Islet of Langerhans (tissue), 1 donor: ENCODE data around the gene PLCXD3.
"Not testable (repeated sequence)": the region's sequence is repeated elsewhere in the genome, so short reads cannot be mapped to it uniquely, and the experiment has no call there.

Experiments used
- FAIRE-seq: peaks from one replicate; lab custom pipeline; 2011; peaks lifted over from hg19 to GRCh38; lab: Jason Lieb, UNC

The PLCXD3 gene

DNA sequence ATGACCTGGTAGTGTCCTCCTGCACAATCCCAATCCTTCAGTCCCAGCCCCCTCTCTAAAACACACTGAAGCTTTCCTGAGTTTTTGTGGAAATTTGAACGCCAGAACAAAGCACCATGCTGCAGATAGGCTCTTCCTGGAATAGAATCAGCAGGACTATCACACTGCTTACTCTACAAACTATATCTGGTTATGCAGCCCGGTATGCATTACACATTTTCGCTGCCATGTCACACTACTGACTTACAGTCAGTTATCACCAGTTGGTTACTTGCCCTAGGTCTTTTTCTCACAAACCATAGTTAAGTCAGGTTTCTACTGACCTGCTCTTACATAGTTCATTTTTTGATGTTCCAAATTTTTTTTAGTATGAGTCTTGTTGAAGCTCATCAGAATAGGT lies 24.9 kb downstream of the PLCXD3 start:
- no peak for FAIRE-seq

DNA sequence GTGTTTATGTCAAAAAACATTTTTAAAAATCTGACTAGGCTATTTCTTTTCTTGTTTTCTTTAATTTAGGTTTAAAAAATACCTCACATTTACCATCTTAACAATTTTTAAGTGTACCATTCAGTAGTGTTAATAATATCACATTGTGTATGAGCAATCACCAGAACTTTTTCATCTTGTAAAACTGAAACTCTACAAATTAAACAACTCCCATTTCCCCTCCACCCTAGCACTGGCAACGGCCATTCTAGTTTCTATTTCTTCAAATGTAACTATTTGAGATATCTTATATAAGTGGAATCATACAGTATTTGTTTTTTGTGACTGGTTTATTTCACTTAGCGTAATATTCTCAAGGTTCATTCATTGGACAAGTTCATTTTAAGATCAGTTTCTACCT lies 27.7 kb downstream of the PLCXD3 start:
- FAIRE-seq, result no peak

DNA sequence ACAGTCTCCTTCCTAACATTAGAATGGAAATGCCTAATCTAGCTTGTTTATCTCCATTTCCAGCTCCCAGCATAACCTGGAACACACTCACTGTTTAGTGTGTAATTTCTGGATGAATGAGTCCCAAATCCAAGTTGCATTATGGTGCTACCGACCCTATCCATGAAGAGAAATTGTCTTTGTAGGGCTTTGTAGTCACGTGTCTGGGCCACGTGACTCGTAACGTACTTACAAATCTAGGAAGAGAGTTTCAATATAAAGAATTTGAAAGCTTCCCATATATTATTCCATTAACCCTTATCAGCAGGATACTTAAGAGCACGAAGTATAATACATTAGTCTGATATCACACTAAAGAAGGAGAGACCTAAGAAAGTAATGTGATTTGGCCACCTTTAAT lies 28.2 kb downstream of the PLCXD3 start:
- no peak for FAIRE-seq

DNA sequence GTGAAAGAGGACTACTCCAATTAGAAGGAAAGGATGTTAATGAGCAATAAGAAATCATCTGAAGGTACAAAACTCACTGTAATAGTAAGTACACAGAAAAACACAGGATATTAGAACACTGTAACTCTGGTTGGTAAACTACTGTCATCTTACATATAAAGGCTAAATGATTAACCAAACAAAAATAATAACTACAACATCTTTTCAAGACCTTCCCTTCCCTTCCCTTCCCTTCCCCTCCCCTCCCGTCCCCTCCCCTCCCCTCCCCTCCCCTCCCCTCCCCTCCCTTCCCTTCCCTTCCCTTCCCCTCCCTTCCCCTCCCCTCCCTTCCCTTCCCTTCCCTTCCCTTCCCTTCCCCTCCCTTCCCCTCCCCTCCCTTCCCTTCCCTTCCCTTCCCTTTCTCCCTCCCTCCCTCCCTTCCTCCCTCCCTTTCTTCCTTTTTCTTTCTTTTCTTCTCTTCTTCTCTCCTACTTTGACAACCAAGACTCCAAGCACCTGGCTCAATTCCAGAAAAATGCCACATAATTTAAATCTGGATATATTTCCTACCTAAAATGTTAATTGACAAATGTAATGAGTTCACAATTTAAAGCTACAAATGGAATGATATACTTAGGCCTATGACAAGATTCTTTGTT lies 38.7 kb downstream of the PLCXD3 start:
- not testable (repeated sequence) for FAIRE-seq

DNA sequence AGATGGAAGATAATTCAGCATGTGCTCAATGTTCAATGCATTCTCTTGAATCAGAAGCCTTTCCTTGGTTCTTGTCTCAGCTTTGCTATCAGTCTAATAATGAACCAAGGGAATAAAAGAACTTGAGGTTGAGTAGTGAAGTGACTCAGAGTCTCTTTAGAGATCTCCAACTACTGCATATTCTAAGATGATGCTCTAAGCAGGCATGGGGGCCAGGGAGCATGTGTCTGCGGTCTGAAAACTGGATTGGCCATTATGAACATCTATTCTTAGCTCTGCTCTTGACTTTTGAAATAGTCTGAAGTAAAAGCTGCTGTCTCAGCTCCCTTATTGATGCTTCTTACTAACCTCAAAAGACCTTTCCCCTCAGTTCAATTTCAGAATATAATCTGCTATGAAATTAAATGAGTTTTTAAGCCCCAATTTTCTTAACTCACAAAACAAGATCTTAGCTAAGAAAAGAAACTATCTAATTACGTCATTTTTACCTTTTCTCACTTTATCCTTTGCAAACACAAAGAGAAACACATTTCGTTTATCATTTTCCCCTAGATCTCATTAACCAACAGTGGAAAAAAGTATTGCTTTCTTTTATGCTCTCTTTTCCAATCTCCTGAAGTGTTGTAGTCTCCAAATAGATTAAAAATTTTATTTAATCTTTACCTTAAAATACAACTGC lies 44.8 kb downstream of the PLCXD3 start:
- no peak for FAIRE-seq

DNA sequence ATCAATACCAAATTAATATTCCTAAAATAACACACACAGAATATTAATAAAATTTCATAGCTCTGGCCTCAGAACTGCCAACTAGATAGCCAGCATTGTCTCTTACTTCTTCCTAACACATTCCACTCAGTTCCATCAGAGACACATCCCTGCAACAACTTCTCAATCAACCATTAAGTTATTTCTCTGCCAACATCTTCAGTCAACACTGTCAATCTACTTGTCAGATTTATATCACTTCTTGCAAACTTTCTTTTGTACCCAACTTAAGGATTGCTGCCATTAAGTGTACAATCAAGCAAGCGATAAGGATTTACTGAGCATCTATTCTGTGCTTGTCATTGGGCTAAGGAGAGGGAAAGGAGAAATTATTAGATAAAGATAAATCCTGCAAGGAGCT lies 50.8 kb downstream of the PLCXD3 start:
- FAIRE-seq, result no peak

DNA sequence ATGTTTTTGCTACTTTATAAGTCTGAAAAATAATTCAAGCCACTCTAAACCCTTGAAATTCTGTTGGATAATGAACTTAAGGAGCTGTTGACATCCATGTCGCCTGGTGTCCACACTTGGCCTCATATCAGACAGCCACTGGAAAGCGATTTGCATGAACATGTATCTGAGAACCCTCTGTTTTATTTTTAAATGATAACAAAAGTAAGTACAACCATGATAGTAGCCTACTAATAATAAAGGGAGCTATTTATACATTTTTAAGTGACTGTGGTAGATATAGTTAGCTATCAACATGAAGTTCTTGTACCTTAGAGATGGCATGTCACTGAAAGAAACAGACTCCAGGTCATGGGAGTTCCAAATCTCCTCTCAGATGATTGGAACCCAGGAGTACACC lies 53.3 kb downstream of the PLCXD3 start:
- no peak for FAIRE-seq

DNA sequence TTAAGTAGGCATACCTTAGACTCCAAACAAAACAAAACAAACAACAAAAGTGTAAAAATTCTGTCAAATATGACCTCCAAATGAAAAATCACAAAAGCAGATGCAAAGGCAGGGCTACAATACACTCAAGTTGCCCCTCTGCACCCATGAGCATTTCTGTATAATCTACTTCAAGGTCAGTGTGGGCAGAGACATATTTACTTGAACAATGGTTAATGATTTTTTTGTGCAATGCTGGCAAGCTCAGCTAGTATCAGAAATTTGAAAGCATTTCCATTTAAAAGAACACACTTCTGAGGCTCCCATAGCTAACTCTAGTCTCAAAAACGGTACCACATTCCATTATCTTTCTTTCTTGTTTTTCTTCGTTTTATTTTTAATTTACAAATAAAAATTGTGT lies 57.9 kb downstream of the PLCXD3 start:
- FAIRE-seq, result peak; percentile 58

DNA sequence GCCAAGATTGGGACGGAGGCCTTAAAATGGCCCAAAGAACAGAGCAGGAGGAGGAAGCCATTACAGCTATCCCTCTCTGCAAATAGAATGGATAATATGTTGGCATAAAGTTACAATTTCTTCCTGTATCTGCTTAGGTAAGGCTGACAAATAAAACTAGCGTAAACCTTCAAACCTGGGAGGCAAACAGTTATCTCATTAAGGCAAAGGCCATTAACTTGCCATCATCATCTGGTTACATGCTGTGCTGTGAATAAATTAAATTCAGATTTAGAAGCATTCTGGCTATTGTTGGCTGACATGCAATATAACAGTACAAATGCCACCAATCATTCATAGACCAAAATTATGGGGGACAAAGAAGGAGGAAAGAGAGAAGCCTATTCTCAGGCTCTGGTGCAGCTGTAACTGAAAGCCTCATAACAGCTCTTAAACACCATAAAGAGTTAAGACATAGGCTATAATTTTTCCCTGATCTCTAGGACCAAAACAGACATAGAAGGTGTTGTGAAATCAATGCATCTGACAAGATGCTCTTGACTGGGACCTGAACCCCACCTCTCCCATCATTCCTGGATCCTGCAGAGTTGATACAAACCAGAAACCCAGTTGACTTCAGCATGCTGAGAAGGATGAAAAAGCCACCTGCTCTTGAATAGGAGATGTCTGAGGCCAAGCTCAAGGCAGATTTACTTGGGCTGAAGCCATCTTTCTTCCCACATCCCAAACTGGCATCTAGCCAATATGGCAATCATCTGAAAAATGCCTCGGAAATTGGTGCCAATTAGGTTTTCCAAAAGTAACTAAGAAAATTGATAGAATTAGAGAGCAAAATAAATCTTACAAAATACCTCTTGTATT lies 62.5 kb downstream of the PLCXD3 start:
- FAIRE-seq, result peak; percentile 56

DNA sequence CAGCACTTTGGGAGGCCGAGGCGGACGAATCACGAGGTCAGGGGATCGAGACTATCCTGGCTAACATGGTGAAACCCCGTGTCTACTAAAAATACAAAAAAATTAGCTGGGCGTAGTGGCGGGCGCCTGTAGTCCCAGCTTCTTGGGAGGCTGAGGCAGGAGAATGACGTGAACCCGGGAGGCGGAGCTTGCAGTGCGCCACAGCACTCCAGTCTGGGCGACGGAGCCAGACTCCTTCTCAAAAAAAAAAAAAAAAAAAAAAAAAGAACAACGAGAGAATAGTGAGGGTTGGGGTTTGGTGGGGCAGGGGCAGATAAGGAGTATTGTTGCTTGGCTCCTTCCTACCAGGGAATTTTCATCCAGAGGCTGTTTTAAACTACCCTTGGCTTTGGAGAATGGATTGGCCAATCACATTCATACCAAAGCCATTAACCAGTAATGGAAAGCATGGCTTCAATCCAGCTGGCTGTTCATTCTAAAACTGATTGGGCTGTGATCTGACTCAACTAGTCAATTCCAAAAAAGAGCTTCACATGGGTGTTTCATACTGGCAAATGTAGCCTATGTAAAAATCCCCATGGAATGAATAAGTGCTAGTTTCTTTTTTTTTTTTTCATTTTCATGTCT lies 64.4 kb downstream of the PLCXD3 start:
- no peak for FAIRE-seq

DNA sequence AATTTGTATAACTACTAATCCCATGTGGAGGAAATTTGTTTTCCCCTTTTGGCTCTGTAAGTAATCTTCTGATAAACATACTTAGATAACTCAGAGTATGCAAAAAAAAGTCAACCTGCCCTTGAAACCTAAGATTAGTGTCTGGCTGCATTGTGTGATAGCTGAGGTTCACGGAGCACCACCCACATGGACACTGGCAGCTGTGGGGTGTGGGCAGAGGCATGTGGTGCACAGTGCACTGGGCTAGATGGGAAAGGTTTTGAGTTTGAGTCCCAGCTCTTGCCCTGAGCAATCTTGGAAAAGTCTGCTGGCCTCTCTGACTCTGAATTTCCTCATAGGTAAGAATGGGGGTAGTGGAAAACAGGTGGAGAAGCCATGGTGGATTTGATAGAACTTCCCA lies 75.1 kb downstream of the PLCXD3 start:
- no peak for FAIRE-seq

DNA sequence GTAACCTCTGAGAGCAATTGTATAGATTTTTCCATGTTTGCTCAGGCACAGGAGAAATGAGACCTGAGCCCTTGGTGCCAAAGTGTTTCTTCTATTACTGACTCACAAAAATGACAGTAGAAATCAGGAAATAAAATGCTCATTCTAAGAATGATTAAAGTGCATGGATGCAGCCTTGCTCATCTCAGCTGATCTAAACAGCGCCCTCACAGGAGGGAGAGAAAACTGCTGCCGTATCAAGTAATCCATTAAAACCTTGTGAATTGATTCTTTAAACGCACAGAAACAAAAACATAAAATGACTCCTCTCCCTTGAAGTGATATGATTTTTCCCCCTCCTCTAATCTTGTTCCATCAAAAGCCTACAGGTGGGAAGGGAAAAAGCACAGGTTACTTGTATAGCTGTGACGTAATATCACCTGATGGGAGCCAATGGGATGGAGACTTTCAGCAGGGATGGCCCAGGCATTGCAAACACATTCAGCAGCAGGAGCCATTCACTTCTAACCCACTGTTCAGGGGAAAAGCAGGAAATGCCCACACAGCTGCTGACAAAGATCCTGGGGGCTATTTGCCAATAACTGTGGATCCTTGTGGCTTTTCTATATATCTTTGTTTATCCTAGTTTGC lies 76.7 kb downstream of the PLCXD3 start:
- peak; percentile 76 for FAIRE-seq

DNA sequence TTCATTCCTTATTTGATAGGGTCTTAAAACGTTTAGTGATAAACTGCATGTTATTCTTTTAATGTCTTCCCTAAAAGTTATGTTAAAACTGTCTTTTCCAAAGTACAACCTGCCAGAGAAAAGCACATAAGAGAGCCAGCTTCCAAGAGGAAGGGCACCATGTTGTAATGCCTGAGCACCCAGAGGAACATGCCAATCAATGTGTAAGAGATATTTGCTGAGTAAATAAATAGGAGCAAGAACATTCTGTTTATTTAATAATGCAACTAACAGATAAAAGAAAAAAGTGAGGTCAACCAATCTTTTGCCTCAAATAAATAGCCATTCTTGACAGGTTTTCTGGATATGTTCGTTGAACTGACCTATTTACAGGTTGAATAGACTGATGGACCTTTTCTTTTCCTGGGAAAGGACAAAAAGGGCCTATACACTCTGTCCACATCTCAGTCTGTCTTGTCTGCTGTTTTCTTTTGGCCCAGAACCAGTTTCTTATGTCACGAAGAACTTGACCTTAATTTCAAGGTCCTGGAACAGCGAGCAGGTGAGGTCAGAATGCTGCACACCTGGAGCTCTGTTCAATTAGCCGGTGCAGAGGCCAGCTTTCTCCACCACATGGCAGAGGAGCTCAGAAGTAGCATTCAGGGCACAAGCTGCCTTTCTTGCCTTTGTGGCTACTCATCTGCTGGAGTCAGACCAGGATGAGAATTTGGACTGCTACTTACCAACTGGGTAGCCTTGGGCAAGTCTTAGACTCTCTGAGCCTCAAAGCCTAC lies 77.7 kb downstream of the PLCXD3 start:
- peak; percentile 75 for FAIRE-seq

DNA sequence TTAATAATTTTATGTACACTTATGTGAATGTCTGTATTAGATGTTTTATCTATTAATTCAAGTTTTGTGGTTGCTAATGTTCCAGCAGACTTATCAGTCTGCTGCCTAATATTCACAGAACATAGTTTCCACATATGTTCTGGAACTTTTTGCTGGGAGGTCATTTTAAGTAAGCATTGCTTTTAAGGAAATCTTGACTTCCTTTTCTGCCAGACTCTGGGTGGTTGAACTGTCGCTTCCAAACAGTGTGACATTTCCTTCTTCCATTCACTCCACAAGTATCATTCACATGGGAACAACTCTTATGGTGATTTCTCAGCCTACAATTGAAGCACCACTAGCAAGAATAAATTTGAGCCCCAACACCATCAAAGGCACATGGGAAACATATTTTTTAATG lies 82.9 kb downstream of the PLCXD3 start:
- FAIRE-seq, result no peak

DNA sequence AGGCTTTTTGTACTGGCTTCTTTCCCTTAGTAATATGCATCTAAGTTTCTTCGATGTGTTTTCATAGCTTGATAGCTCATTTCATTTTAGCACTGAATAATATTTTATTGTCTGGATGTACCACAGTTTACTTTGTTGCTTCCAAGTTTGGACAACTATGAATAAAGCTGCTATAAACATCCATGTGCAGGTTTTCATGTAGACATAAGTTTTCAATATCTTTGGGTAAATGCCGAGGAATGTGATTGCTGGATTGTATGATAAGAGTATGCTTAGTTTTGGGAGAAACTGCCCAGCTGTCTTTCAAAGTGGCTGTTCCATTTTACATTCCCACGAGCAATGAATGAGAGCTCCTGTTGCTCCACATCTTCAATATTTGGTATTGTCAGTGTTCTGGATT lies 84.7 kb downstream of the PLCXD3 start:
- FAIRE-seq, result peak; percentile 60

DNA sequence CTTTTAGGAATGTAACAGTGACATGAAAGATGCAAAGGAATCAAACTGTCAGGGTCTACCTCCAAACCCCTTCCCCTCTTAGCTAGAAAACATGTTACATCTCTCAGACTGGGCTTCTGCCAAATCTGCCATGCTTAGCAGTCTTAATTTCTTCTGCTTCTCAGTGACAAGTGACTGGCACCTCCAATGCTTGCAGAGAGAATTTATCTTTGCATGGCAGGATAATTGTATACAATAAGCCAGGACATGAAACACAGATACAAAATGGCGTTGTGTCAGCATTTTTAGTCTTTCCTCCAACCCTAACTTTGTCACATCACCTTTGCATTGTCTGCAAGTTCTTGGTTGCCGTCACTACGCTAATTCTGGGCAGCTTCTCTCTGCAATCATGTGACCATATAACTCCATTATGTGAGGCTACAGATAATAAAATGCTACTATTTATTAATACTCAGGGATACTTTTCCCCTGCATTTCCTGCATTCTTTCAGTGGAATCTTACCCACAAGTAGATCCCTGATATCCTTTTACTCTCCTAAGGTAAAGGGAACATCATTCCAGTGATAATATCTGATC lies 89.8 kb downstream of the PLCXD3 start:
- FAIRE-seq, result peak; percentile 70

DNA sequence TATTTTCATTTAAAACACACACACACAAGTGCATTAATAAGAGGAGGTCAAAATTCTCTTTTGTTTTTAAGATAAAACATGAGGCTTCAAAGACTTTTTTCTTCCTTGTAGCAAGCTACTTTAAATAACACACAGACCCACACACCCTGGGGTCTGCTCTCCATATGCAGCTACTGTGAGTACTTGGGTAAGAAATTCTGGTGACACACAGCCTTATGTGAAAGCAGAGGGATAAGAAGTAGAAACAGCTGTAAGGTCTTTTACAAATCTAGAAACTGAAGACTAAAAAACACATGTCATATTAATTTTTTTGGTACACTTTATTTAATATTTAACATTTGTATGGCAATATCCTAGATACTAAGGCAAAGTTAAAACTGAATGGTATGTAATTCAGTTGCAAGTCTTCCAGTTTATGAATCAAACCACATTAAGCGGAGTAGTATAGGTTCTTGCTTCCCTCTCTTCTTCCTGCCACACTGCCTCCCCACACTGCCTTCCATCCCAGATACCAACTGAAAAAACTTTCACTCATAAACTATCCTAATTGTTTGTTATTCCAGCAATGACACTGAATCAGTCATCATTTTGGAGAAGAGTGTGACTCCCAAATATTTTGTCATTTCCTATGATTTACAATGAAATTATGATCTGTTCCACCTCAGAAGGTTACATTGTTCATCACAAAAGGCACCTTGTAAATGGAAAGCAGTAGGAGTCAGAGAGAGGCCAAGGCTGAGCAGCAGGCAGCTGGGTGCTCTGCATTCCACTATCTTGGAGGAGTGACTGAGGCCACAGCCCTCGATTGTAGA lies 92.0 kb downstream of the PLCXD3 start:
- peak; percentile 30 for FAIRE-seq

DNA sequence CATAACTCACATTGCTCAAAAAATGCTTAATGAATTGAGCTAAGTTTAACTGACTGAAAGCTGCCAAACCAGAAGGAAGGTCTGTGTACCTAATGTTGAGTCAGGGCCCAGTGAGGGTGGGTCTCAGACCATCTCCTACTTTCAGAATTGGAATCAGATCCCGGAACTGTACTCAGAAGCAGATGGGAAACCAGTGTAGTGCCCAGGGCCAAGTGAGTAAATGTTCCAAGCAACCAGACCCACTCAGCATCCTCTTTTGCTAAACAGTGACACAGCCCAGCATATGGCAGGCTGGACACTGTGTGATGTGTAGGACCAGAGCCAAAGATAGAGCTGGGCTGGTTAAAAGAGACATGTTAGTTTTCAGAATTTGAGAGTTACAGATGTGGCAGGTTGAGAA lies 94.1 kb downstream of the PLCXD3 start:
- FAIRE-seq, result no peak

DNA sequence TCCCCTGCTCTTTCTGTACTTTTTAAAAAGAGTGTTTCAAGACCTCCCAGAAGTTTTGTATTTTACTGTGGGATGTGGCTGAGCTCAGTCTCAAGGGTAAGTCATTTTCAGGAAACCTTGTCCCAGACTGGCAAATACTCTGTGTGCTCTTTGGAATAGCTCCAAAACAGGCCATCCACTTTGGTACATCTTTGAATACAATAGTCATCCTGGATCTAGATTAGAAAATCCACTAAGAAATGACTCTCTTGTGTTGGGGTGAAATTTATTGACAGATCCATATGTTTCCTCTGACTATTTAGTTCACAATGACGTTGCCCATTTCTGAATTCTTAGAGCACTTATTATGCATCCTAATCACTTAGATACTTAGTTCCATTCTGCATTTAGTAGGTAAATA lies 95.2 kb downstream of the PLCXD3 start:
- FAIRE-seq, result no peak

DNA sequence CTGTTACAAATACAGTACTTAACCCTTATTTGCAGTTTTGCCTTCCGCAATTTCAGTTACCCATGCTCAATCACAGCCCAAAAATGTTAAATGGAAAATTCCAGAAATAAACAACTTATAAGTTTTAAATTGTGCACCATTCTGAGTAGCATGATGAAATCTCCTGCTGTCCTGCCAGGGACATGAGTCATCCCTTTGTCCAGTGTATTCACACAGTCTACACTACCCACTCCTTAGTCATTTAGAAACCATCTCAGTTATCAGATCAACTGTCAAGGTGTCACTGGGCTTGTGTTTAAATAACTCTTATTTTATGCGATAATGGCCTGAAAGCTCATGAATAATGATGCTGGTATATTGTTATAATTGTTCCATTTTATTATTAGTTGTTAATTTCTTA lies 95.8 kb downstream of the PLCXD3 start:
- peak; percentile 81 for FAIRE-seq
